ENCODE results near the gene AP4E1. TPM values are rescaled to one million over a fixed set of nuclear protein-coding genes. Genes with fewer than 3 reads are reported as not detected.

Gene AP4E1
- total RNA-seq, 1 donor = 26.3 TPM

GRCh38 chr15:50905055-50905454 lies 3.4 kb upstream of the AP4E1 start:
- DNase-seq (ENCODE audit: low read depth) = no peak
- no peak overlapping the region for H3K4me3 ChIP-seq (ENCODE audit: low read depth, low read length)
- no peak for TF ChIP-seq CTCF (IDR thresholded peaks at IDR 0.05; ENCODE audit: insufficient read depth, low read depth, low read length)

- H3K4me3 ChIP-seq (ENCODE audit: low read depth, low read length) = peak overlapping the region; percentile 89
- TF ChIP-seq CTCF (IDR thresholded peaks at IDR 0.05; ENCODE audit: insufficient read depth, low read depth, low read length) = no peak
- DNase-seq (ENCODE audit: low read depth) = no peak
Measured at GRCh38 chr15:50906954-50907600, 1.4 kb upstream of the AP4E1 start.

GRCh38 chr15:50907601-50908208 lies 778 bp upstream of the AP4E1 start:
- TF ChIP-seq CTCF (IDR thresholded peaks at IDR 0.05; ENCODE audit: insufficient read depth, low read depth, low read length) = no peak
- peak; percentile 51 for DNase-seq (ENCODE audit: low read depth)

GRCh38 chr15:50909010-50909317 lies 481 bp downstream of the AP4E1 start:
- TF ChIP-seq CTCF (IDR thresholded peaks at IDR 0.05; ENCODE audit: insufficient read depth, low read depth, low read length) = no peak
- peak; percentile 48 for DNase-seq (ENCODE audit: low read depth)
- H3K4me3 ChIP-seq (ENCODE audit: low read depth, low read length) = peak overlapping the region; percentile 89

More at GRCh38 chr15:50907601-50908208, 778 bp upstream of the AP4E1 start:
- peak overlapping the region; percentile 89 for H3K4me3 ChIP-seq (ENCODE audit: low read depth, low read length)

GRCh38 chr15:50910426-50910795 lies 1.9 kb downstream of the AP4E1 start:
- peak; percentile 84 for DNase-seq (ENCODE audit: low read depth)
- H3K4me3 ChIP-seq (ENCODE audit: low read depth, low read length) = peak overlapping the region; percentile 89

GRCh38 chr15:50911001-50911400 lies 2.5 kb downstream of the AP4E1 start:
- no peak for TF ChIP-seq CTCF (IDR thresholded peaks at IDR 0.05; ENCODE audit: insufficient read depth, low read depth, low read length)
- DNase-seq (ENCODE audit: low read depth) = peak; percentile 29
- no peak overlapping the region for H3K4me3 ChIP-seq (ENCODE audit: low read depth, low read length)

GRCh38 chr15:50911621-50912020 lies 3.1 kb downstream of the AP4E1 start:
- no peak overlapping the region for H3K4me3 ChIP-seq (ENCODE audit: low read depth, low read length)
- DNase-seq (ENCODE audit: low read depth) = no peak
- no peak for TF ChIP-seq CTCF (IDR thresholded peaks at IDR 0.05; ENCODE audit: insufficient read depth, low read depth, low read length)

Measured in fibroblast of villous mesenchyme (primary cell).